Measurements from ENCODE around the gene CENPX. TPM values are rescaled to one million over a fixed set of nuclear protein-coding genes. Genes with fewer than 3 reads are reported as not detected.

CENPX gene
- total and polyA plus RNA-seq, 2 of the 13 experiments (the other 11 are each of a cell fraction or from before 2014, with no cell fraction given), result 92.7 to 170 TPM

GRCh38 chr17:82050761-82051641, 28.3 kb upstream of the CENPX start (continued):
- no peak for TF ChIP-seq AKNA (CRISPR knock-in tag; IDR thresholded peaks at IDR 0.05; ENCODE audit: borderline replicate concordance)
- no peak for TF ChIP-seq ZNF800 (CRISPR knock-in tag; IDR thresholded peaks at IDR 0.05)
- TF ChIP-seq GTF3A (CRISPR knock-in tag; conservative IDR thresholded peaks at IDR 0.05), result no peak
- TF ChIP-seq ARNT2 (CRISPR knock-in tag; IDR thresholded peaks at IDR 0.05; ENCODE audit: low read depth), result 0 out of 2 replicates have a peak, but pooled peaks have one; percentile 63
- no peak for TF ChIP-seq BORCS8-MEF2B (CRISPR knock-in tag; IDR thresholded peaks at IDR 0.05)
- TF ChIP-seq EHMT2 (IDR thresholded peaks at IDR 0.05; ENCODE audit: borderline replicate concordance, low read depth, low read length), result no peak
- no peak for TF ChIP-seq IRX3 (CRISPR knock-in tag; IDR thresholded peaks at IDR 0.05; ENCODE audit: borderline replicate concordance, low read depth)
- TF ChIP-seq ZBTB8A (CRISPR knock-in tag; IDR thresholded peaks at IDR 0.05; ENCODE audit: borderline replicate concordance, low read depth), result no peak
- TF ChIP-seq SRSF1 (optimal IDR thresholded peaks at IDR 0.05; ENCODE audit: low read depth, low read length), result no peak
- 0 out of 2 replicates have a peak, but pooled peaks have one; percentile 1 for TF ChIP-seq MEIS2 (CRISPR knock-in tag; IDR thresholded peaks at IDR 0.05)
- TF ChIP-seq IKZF1 (IDR thresholded peaks at IDR 0.05), result no peak
- TF ChIP-seq ZNF350 (CRISPR knock-in tag; IDR thresholded peaks at IDR 0.05; ENCODE audit: borderline replicate concordance, low read depth), result peak; percentile 72
- TF ChIP-seq ZNF354B (CRISPR knock-in tag; IDR thresholded peaks at IDR 0.05), result no peak
- TF ChIP-seq MLX (CRISPR knock-in tag; IDR thresholded peaks at IDR 0.05), result no peak
- no peak for TF ChIP-seq RFX5 (IDR thresholded peaks at IDR 0.05; ENCODE audit: low read depth, low read length)
- TF ChIP-seq FIP1L1 (IDR thresholded peaks at IDR 0.05; ENCODE audit: borderline replicate concordance, insufficient read depth, low read depth, low read length), result no peak
- TF ChIP-seq ZNF337 (CRISPR knock-in tag; IDR thresholded peaks at IDR 0.05; ENCODE audit: borderline replicate concordance, low read depth), result no peak
- TF ChIP-seq ZSCAN20 (CRISPR knock-in tag; IDR thresholded peaks at IDR 0.05; ENCODE audit: borderline replicate concordance), result peak; percentile 71; the same call in 1 of the 2 replicates
- no peak for TF ChIP-seq FOSL1 (CRISPR knock-in tag; IDR thresholded peaks at IDR 0.05; ENCODE audit: borderline replicate concordance)

Measured in HepG2 (cell line).